ENCODE results near the gene ZSCAN5B. TPM values are rescaled to one million over a fixed set of nuclear protein-coding genes. Genes with fewer than 3 reads are reported as not detected.
"Not testable (repeated sequence)": the region's sequence is repeated elsewhere in the genome, so short reads cannot be mapped to it uniquely, and the experiment has no call there.

ZSCAN5B gene, protein sequence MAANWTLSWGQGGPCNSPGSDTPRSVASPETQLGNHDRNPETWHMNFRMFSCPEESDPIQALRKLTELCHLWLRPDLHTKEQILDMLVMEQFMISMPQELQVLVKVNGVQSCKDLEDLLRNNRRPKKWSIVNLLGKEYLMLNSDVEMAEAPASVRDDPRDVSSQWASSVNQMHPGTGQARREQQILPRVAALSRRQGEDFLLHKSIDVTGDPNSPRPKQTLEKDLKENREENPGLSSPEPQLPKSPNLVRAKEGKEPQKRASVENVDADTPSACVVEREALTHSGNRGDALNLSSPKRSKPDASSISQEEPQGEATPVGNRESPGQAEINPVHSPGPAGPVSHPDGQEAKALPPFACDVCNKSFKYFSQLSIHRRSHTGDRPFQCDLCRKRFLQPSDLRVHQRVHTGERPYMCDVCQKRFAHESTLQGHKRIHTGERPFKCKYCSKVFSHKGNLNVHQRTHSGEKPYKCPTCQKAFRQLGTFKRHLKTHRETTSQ
- polyA plus RNA-seq (2012; ENCODE audit: insufficient read depth, insufficient read length, low read depth) = 0.57 TPM

- H3K9me3 ChIP-seq; H3K36me3 ChIP-seq; H3K4me1 ChIP-seq; H3K4me3 ChIP-seq (ENCODE audit: low read depth, low read length); DNase-seq: not testable (repeated sequence)
- peaks cover 21% of the 10 kb centered on the region for H3K27me3 ChIP-seq
These were observed at the start of gene ZSCAN5B for GRCh38 chr19:56197646-56198045. Gene ZSCAN5B (minus strand): TSS chr19:56197783. CDS start chr19:56193052, 4,731 bp downstream.

GRCh38 chr19:56245764-56246163 is 48.2 kb upstream of the ZSCAN5B start:
- not testable (repeated sequence) for H3K9me3 ChIP-seq; DNase-seq; H3K4me1 ChIP-seq; H3K4me3 ChIP-seq (ENCODE audit: low read depth, low read length); H3K36me3 ChIP-seq; H3K27me3 ChIP-seq

DNA sequence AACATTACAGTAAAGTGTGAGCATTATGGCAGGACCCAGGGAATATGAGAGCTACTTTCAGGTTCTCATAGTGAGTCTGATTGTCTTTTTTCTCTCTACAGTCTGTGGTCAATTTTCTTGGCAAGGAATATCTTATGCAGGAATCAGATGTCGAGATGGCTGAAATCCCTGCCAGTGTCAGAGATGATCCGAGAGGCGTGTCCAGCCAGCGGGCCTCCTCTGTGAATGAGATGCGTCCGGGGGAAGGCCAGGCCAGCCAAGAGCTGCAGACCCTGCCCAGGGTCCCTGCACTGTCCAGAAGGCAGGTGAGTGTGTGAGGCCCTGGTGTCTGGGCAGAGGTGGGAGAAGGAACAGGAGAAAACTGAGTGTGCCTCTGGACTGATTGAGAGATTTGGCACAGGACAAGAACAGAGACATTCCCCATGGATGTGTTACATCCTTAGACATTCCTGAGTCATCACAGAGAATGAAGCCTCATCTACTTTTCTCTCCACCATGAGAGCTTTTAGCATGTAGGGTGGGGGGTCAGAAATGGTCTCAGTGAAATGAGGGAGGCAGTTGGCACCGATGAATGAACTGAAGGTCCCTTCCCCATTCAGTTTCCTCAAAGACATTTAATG is 47.6 kb upstream of the ZSCAN5B start:
- DNase-seq = no peak
- TF ChIP-seq CTCF (IDR thresholded peaks at IDR 0.05; ENCODE audit: low read depth, low read length) = no peak
- Histone ChIP-seq H3K4me1 (no peaks in the 10 kb centered on the region), H3K4me3 (ENCODE audit: low read depth, low read length) (no peak overlapping the region), H3K36me3 (no peaks in the 10 kb centered on the region), H3K27me3 (no peaks in the 10 kb centered on the region), H3K9me3 (no peaks in the 10 kb centered on the region)

GRCh38 chr19:56223481-56223880 is 25.9 kb upstream of the ZSCAN5B start:
- Histone ChIP-seq H3K36me3 (no peaks in the 10 kb centered on the region), H3K4me3 (ENCODE audit: low read depth, low read length) (no peak overlapping the region), H3K27me3 (no peaks in the 10 kb centered on the region), H3K9me3 (no peaks in the 10 kb centered on the region), H3K4me1 (no peaks in the 10 kb centered on the region)
- DNase-seq = no peak
- no peak for TF ChIP-seq CTCF (IDR thresholded peaks at IDR 0.05; ENCODE audit: low read depth, low read length)

GRCh38 chr19:56222901-56223300 is 25.3 kb upstream of the ZSCAN5B start:
- H3K4me3 ChIP-seq (ENCODE audit: low read depth, low read length) = no peak overlapping the region
- H3K27me3 ChIP-seq = no peaks in the 10 kb centered on the region
- no peaks in the 10 kb centered on the region for H3K4me1 ChIP-seq
- no peaks in the 10 kb centered on the region for H3K9me3 ChIP-seq
- no peaks in the 10 kb centered on the region for H3K36me3 ChIP-seq
- TF ChIP-seq CTCF (IDR thresholded peaks at IDR 0.05; ENCODE audit: low read depth, low read length) = no peak
- DNase-seq = no peak

DNA sequence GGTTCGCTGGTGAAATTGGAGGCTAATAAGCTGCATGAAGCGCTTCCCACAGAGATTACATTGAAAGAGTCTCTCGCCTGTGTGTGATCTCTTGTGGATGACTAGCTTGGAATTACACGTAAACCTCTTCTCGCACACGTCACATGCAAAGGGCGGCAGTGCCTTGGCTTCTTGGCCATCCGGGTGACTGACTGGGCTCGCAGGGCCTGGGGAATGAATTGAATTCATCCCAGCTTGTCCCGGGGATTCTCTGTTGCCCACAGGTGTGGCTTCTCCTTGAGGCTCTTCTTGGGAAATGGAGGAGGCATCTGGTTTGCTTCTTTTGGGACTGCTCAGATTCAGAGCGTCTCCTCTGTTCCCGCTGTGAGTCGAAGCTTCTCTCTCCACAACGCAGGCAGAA is 24.3 kb upstream of the ZSCAN5B start:
- DNase-seq = no peak
- Histone ChIP-seq H3K4me3 (ENCODE audit: low read depth, low read length) (no peak overlapping the region), H3K36me3 (no peaks in the 10 kb centered on the region), H3K27me3 (no peaks in the 10 kb centered on the region), H3K9me3 (no peaks in the 10 kb centered on the region), H3K4me1 (no peaks in the 10 kb centered on the region)
- no peak for TF ChIP-seq CTCF (IDR thresholded peaks at IDR 0.05; ENCODE audit: low read depth, low read length)

GRCh38 chr19:56221442-56221841 is 23.9 kb upstream of the ZSCAN5B start:
- not testable (repeated sequence) for H3K36me3 ChIP-seq; H3K4me3 ChIP-seq (ENCODE audit: low read depth, low read length); H3K4me1 ChIP-seq; H3K9me3 ChIP-seq; DNase-seq; H3K27me3 ChIP-seq
- peak; percentile 35 for TF ChIP-seq CTCF (IDR thresholded peaks at IDR 0.05; ENCODE audit: low read depth, low read length)
